ENCODE data around the gene C12orf75.
"Not testable (repeated sequence)": the region's sequence is repeated elsewhere in the genome, so short reads cannot be mapped to it uniquely, and the experiment has no call there.

The C12orf75 gene

GRCh38 chr12:105330283-105330930 is at the start of gene C12orf75:
TSS of gene C12orf75 (plus strand) at chr12:105330691. CDS start at chr12:105330892, 201 bp downstream.
- peak; percentile 88 for DNase-seq

- DNase-seq, result no peak
Measured at GRCh38 chr12:105280966-105281693, 49.4 kb upstream of the C12orf75 start.

DNA sequence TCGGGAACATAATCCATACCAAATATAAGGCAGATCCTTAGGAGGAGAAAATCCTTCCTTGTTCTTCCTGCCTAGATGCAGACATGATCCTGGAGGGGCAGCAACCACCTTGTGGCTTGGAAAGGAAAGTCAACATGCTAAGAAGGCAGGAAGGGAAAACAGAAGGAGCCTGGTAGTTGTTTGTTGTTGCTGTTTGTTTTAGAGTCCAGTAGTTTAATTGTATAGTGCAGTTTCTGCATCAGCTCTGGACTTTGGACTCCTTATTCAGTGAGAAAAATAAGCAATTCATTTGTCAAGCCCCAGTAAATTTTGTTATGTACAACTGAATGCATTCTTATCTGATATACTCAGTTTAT is 48.8 kb upstream of the C12orf75 start:
- DNase-seq, result no peak

- no peak for DNase-seq
Measured at GRCh38 chr12:105285378-105285777, 45.1 kb upstream of the C12orf75 start.

GRCh38 chr12:105287408-105287807 is 43.1 kb upstream of the C12orf75 start:
- DNase-seq, result no peak

DNA sequence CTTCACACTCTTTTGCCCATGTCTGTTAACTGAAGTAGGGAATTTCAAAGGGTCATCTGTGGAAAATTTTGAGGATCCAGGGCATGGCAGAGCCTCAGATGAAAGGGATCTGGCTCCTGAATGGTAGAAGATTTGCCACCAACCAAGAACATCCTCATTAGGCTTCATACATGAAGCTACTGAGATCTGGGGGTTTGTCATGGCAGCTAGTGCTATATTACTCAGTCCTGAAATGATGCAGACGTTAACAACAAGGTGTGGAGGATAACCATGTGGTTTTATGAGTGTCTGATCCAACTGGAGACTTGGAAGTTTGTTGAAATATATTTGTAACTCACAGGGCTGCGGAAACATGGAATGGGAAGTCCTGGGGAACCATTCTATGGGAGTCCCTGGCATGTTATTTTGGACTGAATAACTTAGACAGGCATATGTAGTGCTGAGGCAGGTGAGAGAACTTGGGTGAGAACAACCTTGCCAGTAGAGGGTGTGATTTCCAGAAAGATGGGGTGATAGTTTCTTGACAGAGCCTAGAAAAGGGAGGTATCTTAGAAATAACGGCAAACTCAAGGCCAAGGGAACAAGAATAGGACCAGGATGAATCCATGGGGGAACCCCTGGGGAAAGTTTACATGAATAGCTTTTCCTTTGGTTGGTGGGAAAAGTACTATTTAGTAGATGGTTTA is 42.0 kb upstream of the C12orf75 start:
- DNase-seq, result no peak

DNA sequence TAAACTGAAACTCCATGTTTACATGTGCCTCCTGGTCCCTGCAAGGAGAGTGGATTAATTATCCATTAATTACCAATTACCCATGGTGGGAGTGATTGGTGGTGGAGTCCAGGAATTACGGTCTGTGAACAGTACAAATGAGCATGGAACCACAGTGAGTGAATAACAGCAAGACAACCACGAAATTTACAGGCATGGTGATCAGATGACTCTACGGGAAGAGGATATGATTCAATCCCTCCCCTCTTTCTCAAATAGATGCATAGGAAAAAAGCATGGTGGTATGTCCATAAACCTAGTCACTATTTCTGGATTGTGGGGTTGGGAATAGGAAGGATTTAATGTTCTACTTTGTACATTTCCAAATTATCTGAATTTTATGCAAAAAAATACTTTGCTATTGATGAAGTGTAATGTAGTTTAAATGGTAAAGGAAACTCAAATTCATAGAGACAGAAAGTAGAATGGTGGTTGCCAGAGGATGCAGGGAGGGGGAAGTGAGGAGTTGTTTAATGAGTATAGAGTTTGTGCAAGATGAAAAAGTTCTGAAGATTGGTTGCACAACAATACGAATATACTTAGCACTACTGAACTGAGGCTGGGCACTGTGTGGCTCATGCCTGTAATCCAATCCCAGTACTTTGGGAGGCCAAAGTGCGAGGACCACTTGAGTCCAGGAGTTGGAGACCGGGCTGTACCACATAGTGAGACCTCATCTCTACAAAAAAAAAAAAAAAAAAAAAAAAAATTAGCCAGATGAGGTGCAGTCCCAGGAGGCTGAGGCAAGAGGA is 41.2 kb upstream of the C12orf75 start:
- DNase-seq, result no peak

DNA sequence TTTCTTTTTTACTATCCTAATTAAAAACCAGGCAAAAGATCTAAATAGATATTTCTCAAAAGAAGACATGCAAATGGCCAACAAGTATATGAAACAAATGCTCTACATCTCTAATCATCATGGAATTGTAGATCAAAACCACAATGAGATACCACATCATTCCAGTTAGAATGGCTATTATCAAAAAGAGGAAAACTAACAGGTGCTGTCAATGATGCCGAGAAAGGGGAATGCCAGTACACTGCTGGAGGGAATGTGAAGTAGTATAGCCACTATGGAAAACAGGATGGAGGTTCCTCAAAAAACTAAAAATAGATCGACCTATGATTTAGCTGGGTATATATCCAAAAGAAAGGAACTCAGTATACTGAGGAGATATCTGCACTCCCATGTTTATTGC is 39.0 kb upstream of the C12orf75 start:
- no peak for DNase-seq

- DNase-seq, result no peak
Measured at GRCh38 chr12:105292705-105293104, 37.8 kb upstream of the C12orf75 start.

DNA sequence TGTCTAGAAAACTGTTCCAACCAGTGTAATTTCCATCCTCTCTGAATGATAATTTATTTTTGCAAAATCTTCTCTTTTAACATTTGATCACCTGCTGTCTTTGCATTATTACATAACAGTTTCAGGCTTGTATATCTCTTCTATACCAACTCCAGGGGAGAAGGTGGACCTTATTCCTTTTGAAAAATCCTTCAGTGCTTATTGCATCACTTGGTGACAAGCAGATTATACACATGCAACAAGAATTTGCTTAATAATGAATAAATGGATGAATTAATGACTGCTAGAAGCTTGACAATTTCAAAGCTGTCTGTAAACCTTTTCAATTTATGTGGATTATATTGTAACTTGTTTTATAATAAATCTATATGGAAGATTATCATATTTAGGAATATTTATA is 37.3 kb upstream of the C12orf75 start:
- no peak for DNase-seq

DNA sequence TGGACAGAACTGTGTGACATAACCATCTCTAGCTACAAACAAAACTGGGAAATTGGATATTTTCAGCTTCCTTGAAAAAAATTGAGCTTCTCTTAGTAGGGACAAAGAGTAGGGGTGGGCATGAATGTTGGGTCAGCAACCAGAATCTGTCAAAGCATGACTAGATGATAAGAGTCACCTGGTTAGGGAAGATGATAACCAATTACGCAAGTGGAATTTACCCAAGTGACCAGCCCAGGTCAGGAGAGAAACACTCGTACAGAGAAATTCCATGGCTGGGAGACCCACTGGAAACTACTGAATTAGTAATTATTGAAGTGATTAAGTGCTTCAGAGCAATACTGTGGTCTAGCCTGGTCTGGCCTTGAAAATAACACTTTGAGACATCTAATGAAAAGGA is 36.3 kb upstream of the C12orf75 start:
- no peak for DNase-seq

GRCh38 chr12:105294886-105295479 is 35.5 kb upstream of the C12orf75 start:
- DNase-seq, result no peak

DNA sequence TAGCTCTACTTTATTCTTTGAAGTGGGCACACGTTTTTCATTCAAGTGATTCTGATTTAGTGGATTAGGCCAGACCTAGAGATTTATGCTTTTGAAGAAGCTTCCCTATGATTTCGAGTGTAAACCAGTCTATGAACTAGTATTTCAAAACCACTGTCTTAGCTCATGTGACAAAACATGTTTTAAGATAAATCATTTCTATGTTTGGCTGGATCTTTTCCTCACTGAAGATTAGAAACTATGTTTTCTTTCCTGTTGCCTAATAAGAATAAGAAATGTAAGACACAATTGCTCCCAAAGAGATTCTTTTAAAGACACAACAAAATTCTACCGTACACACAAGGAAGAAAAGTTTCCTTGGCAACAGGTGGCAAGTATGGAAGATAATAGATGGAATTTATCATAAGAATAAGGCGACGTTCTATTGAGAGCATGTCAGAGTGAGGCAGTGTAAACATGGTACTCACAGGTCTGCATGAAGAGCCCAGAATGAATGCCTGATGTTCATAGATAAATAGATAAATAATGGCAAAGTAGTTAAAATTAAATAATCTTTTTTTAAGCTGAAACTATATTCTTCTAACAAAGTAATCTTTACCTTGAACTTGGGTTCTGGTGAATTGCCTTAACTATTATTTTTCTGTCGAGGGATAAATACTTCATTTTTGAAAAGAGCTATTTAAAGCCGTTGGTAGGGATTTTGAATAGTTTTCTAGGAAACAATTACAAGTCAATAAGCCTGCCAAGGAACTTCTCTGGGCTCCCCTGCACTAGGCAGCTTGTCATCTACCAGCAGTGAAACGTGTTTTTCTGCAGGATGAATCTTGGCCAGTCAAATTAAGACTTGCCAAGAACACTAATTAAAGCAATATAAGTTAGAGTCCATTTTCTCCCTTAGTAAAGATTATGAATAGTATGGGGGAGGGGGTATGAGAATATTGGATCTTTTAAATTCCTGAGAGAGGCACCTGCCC is 34.1 kb upstream of the C12orf75 start:
- DNase-seq, result no peak

GRCh38 chr12:105300883-105301282 is 29.6 kb upstream of the C12orf75 start:
- DNase-seq, result no peak

DNA sequence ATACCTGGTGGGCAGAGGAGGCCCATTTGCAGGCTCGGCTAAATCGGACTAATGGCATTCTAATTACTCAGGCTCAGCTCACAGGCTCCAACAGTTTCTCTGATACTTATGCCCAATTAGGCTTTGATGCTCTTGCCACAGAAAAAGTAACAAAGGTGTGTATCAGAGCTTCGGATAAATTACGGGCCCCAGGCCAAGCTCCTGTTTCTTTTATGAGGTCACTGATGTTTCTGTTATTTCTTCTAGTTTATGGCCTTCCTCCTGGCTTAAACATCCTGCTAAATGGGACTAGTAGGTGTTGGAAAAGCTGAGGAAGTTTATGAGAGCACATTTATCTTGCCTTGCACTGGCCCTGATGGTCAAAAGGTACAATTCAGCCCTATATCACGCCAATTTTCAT is 28.8 kb upstream of the C12orf75 start:
- no peak for DNase-seq

- DNase-seq, result not testable (repeated sequence)
Measured at GRCh38 chr12:105302986-105303385, 27.5 kb upstream of the C12orf75 start.

DNA sequence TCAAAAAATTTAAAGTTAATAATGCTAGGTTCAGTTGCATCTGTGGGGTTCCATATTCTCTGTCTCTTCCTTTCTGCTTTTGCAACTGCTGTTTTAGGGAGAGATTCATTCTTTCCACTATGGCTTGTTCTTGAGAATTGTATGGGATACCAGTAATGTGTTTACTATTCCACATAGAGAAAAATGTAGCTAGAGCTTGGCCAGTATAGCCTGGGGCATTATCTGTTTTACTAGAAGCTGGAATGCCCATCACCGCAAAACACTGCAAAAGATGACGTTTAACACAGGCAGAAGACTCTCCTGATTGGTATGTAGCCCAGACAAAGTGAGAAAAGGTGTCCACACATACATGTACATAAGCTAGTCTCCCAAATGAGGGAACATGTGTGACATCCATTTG is 25.9 kb upstream of the C12orf75 start:
- DNase-seq, result not testable (repeated sequence)

GRCh38 chr12:105307601-105308314 is 22.7 kb upstream of the C12orf75 start:
- not testable (repeated sequence) for DNase-seq

GRCh38 chr12:105308839-105309238 is 21.7 kb upstream of the C12orf75 start:
- DNase-seq, result not testable (repeated sequence)

- DNase-seq, result not testable (repeated sequence)
Measured at GRCh38 chr12:105309384-105309783, 21.1 kb upstream of the C12orf75 start.

Measured in KG1 (cell line).